D721Med (cell line): ENCODE results near the gene PNPLA7.
"Not testable (repeated sequence)": the region's sequence is repeated elsewhere in the genome, so short reads cannot be mapped to it uniquely, and the experiment has no call there.

ENCODE experiments used
- DNase-seq: peaks from one replicate; pipeline ENCODE4 v3.0.0; 2011; ENCODE audit warnings: low spot score; ENCODE audit not compliant: insufficient read length
- FAIRE-seq: peaks from 2 replicates; lab custom pipeline; 2011; peaks lifted over from hg19 to GRCh38; lab: Jason Lieb, UNC
- TF ChIP-seq, protein P1 (sequence below): IDR thresholded peaks from 2 replicates; pipeline ENCODE4 v1.5.1; 2012; ENCODE audit warnings: mild to moderate bottlenecking, control low read depth; ENCODE audit not compliant: insufficient read depth; ENCODE audit errors: missing control alignments

PNPLA7 gene

GRCh38 chr9:137516144-137516917, 33.9 kb downstream of the PNPLA7 start:
- DNase-seq (no peak), FAIRE-seq (no peak)
- TF ChIP-seq, protein P1, sequence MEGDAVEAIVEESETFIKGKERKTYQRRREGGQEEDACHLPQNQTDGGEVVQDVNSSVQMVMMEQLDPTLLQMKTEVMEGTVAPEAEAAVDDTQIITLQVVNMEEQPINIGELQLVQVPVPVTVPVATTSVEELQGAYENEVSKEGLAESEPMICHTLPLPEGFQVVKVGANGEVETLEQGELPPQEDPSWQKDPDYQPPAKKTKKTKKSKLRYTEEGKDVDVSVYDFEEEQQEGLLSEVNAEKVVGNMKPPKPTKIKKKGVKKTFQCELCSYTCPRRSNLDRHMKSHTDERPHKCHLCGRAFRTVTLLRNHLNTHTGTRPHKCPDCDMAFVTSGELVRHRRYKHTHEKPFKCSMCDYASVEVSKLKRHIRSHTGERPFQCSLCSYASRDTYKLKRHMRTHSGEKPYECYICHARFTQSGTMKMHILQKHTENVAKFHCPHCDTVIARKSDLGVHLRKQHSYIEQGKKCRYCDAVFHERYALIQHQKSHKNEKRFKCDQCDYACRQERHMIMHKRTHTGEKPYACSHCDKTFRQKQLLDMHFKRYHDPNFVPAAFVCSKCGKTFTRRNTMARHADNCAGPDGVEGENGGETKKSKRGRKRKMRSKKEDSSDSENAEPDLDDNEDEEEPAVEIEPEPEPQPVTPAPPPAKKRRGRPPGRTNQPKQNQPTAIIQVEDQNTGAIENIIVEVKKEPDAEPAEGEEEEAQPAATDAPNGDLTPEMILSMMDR, result no peak

- TF ChIP-seq, protein P1, result no peak
- DNase-seq (no peak), FAIRE-seq (no peak)
These were observed 34.9 kb downstream of the PNPLA7 start for GRCh38 chr9:137515338-137515724.

DNA sequence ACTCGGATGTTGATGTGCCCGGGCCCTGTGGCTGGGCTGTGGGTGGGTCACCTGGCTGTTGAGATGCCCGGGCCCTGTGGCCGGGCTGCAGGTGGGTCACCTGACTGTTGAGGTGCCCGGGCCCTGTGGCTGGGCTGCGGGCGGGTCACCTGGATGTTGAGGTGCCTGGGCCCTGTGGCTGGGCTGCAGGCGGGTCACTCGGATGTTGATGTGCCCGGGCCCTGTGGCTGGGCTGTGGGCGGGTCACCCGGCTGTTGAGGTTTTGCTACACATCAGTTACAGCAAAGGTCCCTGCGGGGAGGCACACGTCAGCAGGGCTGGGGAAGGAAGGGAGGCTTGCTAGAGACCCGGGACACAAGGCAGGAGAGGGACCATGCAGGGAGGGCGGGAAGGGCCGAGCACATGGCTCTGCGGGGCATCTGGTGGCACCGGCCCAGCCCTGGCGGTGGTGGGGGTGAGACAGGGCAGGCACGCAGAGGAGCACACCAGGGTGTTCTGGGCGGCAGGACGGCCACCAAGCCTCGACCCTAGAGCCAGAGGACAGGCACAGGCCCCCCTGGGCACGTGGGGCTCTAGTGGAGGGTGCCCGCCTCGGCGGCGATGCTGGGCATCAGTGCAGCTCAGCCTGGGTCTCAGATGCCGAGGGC, 35.4 kb downstream of the PNPLA7 start:
- DNase-seq (no peak), FAIRE-seq (no peak)
- TF ChIP-seq, protein P1, result no peak

- DNase-seq, FAIRE-seq: not testable (repeated sequence)
These were observed 36.2 kb downstream of the PNPLA7 start for GRCh38 chr9:137513801-137514570.

DNA sequence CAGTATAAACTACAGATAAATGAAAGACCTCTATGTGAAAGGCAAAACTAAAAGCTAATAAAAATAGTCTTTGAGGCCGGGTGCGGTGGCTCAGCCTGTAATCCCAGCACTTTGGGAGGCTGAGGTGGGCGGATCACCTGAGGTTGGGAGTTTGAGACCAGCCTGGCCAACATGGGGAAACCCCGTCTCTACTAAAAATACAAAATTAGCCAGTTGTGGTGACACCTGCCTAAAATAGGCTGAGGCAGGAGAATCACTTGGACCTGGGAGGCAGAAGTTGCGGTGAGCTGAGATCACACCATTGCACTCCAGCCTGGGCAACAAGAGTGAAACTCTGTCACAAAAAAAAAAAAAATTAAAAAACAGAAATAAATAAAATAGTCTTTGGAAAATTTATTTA, 37.1 kb downstream of the PNPLA7 start:
- FAIRE-seq, DNase-seq: not testable (repeated sequence)

DNA sequence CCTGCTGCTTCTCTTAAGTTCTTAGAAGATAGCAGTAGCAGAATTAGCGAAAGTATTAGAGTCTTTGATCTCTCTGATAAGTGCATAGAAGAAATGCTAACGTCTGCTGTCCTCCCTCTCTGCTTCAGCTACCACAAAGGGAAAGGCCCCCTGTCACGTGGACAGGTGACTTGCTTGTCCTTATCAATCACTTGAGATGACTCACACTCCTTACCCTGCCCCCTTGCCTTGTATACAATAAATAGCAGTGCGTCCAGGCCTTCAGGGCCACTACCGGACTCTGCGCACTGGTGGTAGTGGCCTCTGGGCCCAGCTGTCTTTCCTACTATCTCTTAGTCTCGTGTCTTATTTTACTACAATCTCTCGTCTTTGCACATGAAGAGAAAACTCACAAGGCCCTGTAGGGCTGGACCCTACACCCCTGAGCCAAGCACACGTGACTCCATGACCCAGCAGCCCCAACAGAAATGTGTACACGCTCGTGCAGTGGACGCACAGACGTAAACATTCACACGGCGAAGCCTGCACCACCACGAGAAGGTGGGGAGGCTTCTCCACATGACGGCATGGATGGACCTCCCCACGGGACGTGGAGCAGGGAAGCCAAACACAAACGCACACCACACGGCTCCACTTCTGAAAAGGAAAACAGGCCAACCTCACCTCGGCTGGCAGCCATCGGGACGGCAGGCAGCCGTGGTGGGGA, 38.3 kb downstream of the PNPLA7 start:
- TF ChIP-seq, protein P1, result no peak
- FAIRE-seq, result no peak
- no peak for DNase-seq

DNA sequence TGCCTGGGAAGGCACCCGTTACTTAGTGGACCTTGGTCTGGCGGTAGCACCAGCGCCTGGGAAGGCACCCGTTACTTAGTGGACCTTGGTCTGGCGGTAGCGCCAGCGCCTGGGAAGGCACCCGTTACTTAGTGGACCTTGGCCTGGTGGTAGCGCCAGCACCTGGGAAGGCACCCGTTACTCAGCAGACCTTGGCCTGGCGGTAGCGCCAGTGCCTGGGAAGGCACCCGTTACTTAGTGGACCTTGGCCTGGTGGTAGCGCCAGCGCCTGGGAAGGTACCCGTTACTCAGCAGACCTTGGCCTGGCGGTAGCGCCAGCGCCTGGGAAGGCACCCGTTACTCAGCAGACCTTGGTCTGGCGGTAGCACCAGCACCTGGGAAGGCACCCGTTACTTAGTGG, 39.1 kb downstream of the PNPLA7 start:
- DNase-seq, FAIRE-seq: not testable (repeated sequence)

DNA sequence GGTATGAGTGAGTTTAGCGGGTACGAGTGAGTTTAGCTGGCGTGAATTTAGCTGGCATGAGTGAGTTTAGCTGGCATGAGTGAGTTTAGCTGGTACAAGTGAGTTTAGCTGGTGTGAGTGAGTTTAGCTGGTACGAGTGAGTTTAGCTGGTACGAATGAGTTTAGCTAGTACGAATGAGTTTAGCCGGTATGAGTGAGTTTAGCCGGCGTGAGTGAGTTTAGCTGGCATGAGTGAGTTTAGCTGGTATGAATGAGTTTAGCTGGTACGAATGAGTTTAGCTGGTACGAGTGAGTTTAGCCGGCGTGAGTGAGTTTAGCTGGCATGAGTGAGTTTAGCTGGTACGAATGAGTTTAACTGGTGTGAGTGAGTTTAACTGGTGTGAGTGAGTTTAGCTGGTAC, 41.0 kb downstream of the PNPLA7 start:
- no peak for DNase-seq
- FAIRE-seq, result no peak
- TF ChIP-seq, protein P1, result no peak
